GM12878 (cell line): ENCODE results near the gene OR51D1. TPM values are rescaled to one million over a fixed set of nuclear protein-coding genes. Genes with fewer than 3 reads are reported as not detected.

Experiments
- CBX5 ChIP-seq: sonication (generic); IDR thresholded peaks from 2 replicates; pipeline ENCODE4 v1.6.1; 2016; ENCODE audit warnings: low read depth, moderate library complexity, mild to moderate bottlenecking, inconsistent platforms
- FOXK2 ChIP-seq: fragments of 450-650 bp; IDR thresholded peaks from 2 replicates; pipeline ENCODE4 v1.6.1; 2017; ENCODE audit warnings: mild to moderate bottlenecking, moderate library complexity
- GABPA ChIP-seq: IDR thresholded peaks from 2 replicates; pipeline ENCODE4 v1.6.1; 2014; ENCODE audit warnings: antibody characterized with exemption, low read depth, mild to moderate bottlenecking, inconsistent platforms
- HDGF ChIP-seq: fragments of 450-650 bp; IDR thresholded peaks from 2 replicates; pipeline ENCODE4 v1.6.1; 2016; ENCODE audit warnings: antibody characterized with exemption
- IRF4 ChIP-seq: IDR thresholded peaks from 2 replicates; pipeline ENCODE4 v1.6.1; 2011; ENCODE audit warnings: low read depth, low read length
- MEF2A ChIP-seq: IDR thresholded peaks from 2 replicates; pipeline ENCODE4 v1.6.1; 2011; ENCODE audit warnings: low read depth, mild to moderate bottlenecking, low read length, moderate library complexity; ENCODE audit not compliant: insufficient read depth
- PAX8 ChIP-seq: fragments of 450-650 bp; IDR thresholded peaks from 2 replicates; pipeline ENCODE4 v1.6.1; 2017; ENCODE audit warnings: mild to moderate bottlenecking, moderate library complexity
- PRDM15 ChIP-seq: fragments of 450-650 bp; formaldehyde crosslinking; IDR thresholded peaks from 2 replicates; pipeline ENCODE4 v1.4.0; 2020; ENCODE audit warnings: mild to moderate bottlenecking, moderate library complexity
- ZBTB11 ChIP-seq: fragments of 450-650 bp; formaldehyde crosslinking; IDR thresholded peaks from 2 replicates; pipeline ENCODE4 v1.5.0; 2022; ENCODE audit warnings: mild to moderate bottlenecking, missing genetic modification characterization
- ZBTB4 ChIP-seq: fragments of 450-650 bp; formaldehyde crosslinking; IDR thresholded peaks from 2 replicates; pipeline ENCODE4 v1.4.0; 2022; ENCODE audit warnings: mild to moderate bottlenecking, moderate library complexity
- polyA plus RNA-seq, 11 experiments: library from polyadenylated mRNA; depleted of rRNA in 4 of 11; unstranded in 6 of 11; stranded (reverse) in 5 of 11; fragments of >200 nt; fragmentation: Nextera tagmentation in 4 of 11; fragmentation: Illumina TruSeq in 1 of 11; extraction: Ambion mirVana in 4 of 11; extraction: Trizol in 1 of 11; gene quantifications; 1 replicate in 1 of 11; 2 replicates in 10 of 11; pipeline versions ENCODE4 v1.2.1 to v1.2.3, GENCODE V29; 2011 to 2016; ENCODE audit warnings: inconsistent platforms in 2 of 11, missing spikeins in 2 of 11, low read depth in 1 of 11
- total RNA-seq, 4 experiments: library from RNA; depleted of rRNA in 3 of 4; stranded (reverse); fragments of >200 nt in 3 of 4; fragmentation: Illumina TruSeq in 1 of 4; extraction: Trizol in 1 of 4; gene quantifications; 2 replicates each; pipeline versions ENCODE4 v1.2.1 to v1.2.3, GENCODE V29; 2013 to 2021

The OR51D1 gene
- total and polyA plus RNA-seq, 10 of the 15 experiments (the other 5 are each of a cell fraction or from before 2014, with no cell fraction given) = 0.06 TPM; not detected in 9

- no peak for TF ChIP-seq HDGF
- no peak for TF ChIP-seq IRF4
- TF ChIP-seq MEF2A = no peak
- TF ChIP-seq PAX8 = no peak
- TF ChIP-seq ZBTB11 (CRISPR knock-in tag) = no peak
- TF ChIP-seq GABPA = no peak
- no peak for TF ChIP-seq FOXK2
- no peak for TF ChIP-seq PRDM15
- TF ChIP-seq ZBTB4 = no peak
- TF ChIP-seq CBX5 = no peak
These were observed 28.1 kb downstream of the OR51D1 start (continued) for GRCh38 chr11:4665424-4665823.
